GM12878 (cell line): ENCODE measurements around the gene CC2D1B. TPM values are rescaled to one million over a fixed set of nuclear protein-coding genes. Genes with fewer than 3 reads are reported as not detected.

Experiments used
- ATAC-seq: fragments of 200-7000 bp; cut with Tn5 transposase; 3 replicates; pipeline ENCODE4 v1.9.1; 2020; ENCODE audit warnings: mild to moderate bottlenecking, moderate library complexity
- BruUV-seq: library from RNA; stranded (reverse); fragments of 400-500 nt; replicated peaks from 2 replicates; lab custom pipeline; 2021; lab: Mats Ljungman, UMichigan
- CTCF ChIA-PET: fragments of 300-600 bp; sonication (Branson Sonifier 250); formaldehyde crosslinking; extraction: SDS; loops from one replicate; lab custom pipeline; 2021; ENCODE audit warnings: inconsistent platforms; lab: Yijun Ruan, JAX
- POLR2A ChIA-PET: fragments of 350-600 bp; formaldehyde crosslinking; extraction: SDS; loops from one replicate; lab custom pipeline; 2021; ENCODE audit warnings: inconsistent platforms; lab: Charles Lee
- RAD21 ChIA-PET: fragments of 300-600 bp; sonication (Branson Sonifier 250); formaldehyde crosslinking; loops from one replicate; lab custom pipeline; 2023; ENCODE audit warnings: antibody characterized with exemption; ENCODE audit not compliant: unreplicated experiment; lab: Charles Lee
- SMC1A ChIA-PET: fragments of 300-600 bp; sonication (Branson Sonifier 250); formaldehyde crosslinking; loops from one replicate; lab custom pipeline; 2023; ENCODE audit not compliant: unreplicated experiment, uncharacterized antibody; lab: Charles Lee
- DNase-seq: peaks from one replicate; pipeline ENCODE4 v3.0.0-alpha.2; 2011; ENCODE audit warnings: low read depth, low spot score
- FAIRE-seq: peaks from 3 replicates; lab custom pipeline; 2011; peaks lifted over from hg19 to GRCh38; lab: Jason Lieb, UNC
- H2AFZ ChIP-seq: 2 replicates; pipeline ENCODE4 v1.6.0; 2011; ENCODE audit warnings: low read depth, low read length, control low read depth; ENCODE audit not compliant: control insufficient read depth
- H3K27ac ChIP-seq: 2 replicates; pipeline ENCODE4 v1.5.1; 2011; ENCODE audit warnings: control low read depth; ENCODE audit not compliant: control insufficient read depth, insufficient read depth
- H3K27me3 ChIP-seq, 2 experiments: replicated peaks in 1 of 2; 2 replicates each; pipeline versions ENCODE4 v1.6.0 to v1.6.1; 2011; ENCODE audit warnings: low read length in 1 of 2; ENCODE audit not compliant: control insufficient read depth in 2 of 2, insufficient read depth in 2 of 2
- H3K36me3 ChIP-seq, 2 experiments: 2 replicates each; pipeline ENCODE4 v1.5.1; 2011; ENCODE audit warnings: low read length in 1 of 2; ENCODE audit not compliant: control insufficient read depth in 2 of 2, insufficient read depth in 2 of 2
- H3K4me1 ChIP-seq: 2 replicates; pipeline ENCODE4 v1.6.1; 2011; ENCODE audit warnings: mild to moderate bottlenecking, low read length, moderate library complexity, mixed read lengths; ENCODE audit not compliant: control insufficient read depth, insufficient read depth
- H3K4me2 ChIP-seq: 2 replicates; pipeline ENCODE4 v1.6.0; 2011; ENCODE audit warnings: control low read depth; ENCODE audit not compliant: control insufficient read depth, insufficient read depth
- H3K4me3 ChIP-seq: fragments of 200-600 bp; sonication (generic); 2 replicates; pipeline ENCODE4 v1.5.1; 2016
- H3K79me2 ChIP-seq: 2 replicates; pipeline ENCODE4 v1.6.0; 2011; ENCODE audit warnings: low read length; ENCODE audit not compliant: control insufficient read depth, insufficient read depth
- H3K9ac ChIP-seq: 2 replicates; pipeline ENCODE4 v1.8.0; 2011; ENCODE audit warnings: low read length, control low read depth, mixed read lengths; ENCODE audit not compliant: control insufficient read depth, insufficient read depth
- H3K9me3 ChIP-seq: replicated peaks from 3 replicates; pipeline ENCODE4 v1.5.1; 2011; ENCODE audit warnings: mild to moderate bottlenecking, low read length; ENCODE audit not compliant: control insufficient read depth, insufficient read depth
- H4K20me1 ChIP-seq: 2 replicates; pipeline ENCODE4 v1.6.0; 2011; ENCODE audit not compliant: control insufficient read depth, insufficient read depth
- CREB1 ChIP-seq: IDR thresholded peaks from 2 replicates; pipeline ENCODE4 v1.6.1; 2012; ENCODE audit warnings: low read depth, mild to moderate bottlenecking, inconsistent platforms
- DPF2 ChIP-seq: fragments of 450-650 bp; IDR thresholded peaks from 2 replicates; pipeline ENCODE4 v1.6.1; 2017; ENCODE audit warnings: mild to moderate bottlenecking
- POLR2A ChIP-seq: IDR thresholded peaks from 2 replicates; pipeline ENCODE4 v1.6.1; 2011; ENCODE audit warnings: low read depth, mild to moderate bottlenecking, low read length
- TAF1 ChIP-seq: IDR thresholded peaks from 2 replicates; pipeline ENCODE4 v1.6.1; 2011; ENCODE audit warnings: mild to moderate bottlenecking, low read depth, low read length, borderline replicate concordance
- WGBS: methylation state at CpG from one replicate; pipeline ENCODE4 v1.1.6; 2016; ENCODE audit warnings: low lambda C conversion rate; ENCODE audit not compliant: insufficient replicate concordance, insufficient coverage; ENCODE audit errors: missing lambda C conversion rate; 5-methylcytosine and 5-hydroxymethylcytosine counted together
- in situ Hi-C: fragments of 300-500 bp; cut with MboI; formaldehyde crosslinking; loops from 9 replicates; pipeline ENCODE4 v1.14.3; 2018; ENCODE audit warnings: mixed read lengths
- intact Hi-C: fragments of 100-400 bp; cut with micrococcal nuclease; formaldehyde crosslinking; loops from one replicate; pipeline ENCODE4 v1.14.2; 2022; ENCODE audit not compliant: unreplicated experiment
- polyA plus RNA-seq, 11 experiments: library from polyadenylated mRNA; depleted of rRNA in 4 of 11; unstranded in 6 of 11; stranded (reverse) in 5 of 11; fragments of >200 nt; fragmentation: Nextera tagmentation in 4 of 11; fragmentation: Illumina TruSeq in 1 of 11; extraction: Ambion mirVana in 4 of 11; extraction: Trizol in 1 of 11; gene quantifications; 1 replicate in 1 of 11; 2 replicates in 10 of 11; pipeline versions ENCODE4 v1.2.1 to v1.2.3, GENCODE V29; 2011 to 2016; ENCODE audit warnings: inconsistent platforms in 2 of 11, missing spikeins in 2 of 11, low read depth in 1 of 11
- total RNA-seq, 4 experiments: library from RNA; depleted of rRNA in 3 of 4; stranded (reverse); fragments of >200 nt in 3 of 4; fragmentation: Illumina TruSeq in 1 of 4; extraction: Trizol in 1 of 4; gene quantifications; 2 replicates each; pipeline versions ENCODE4 v1.2.1 to v1.2.3, GENCODE V29; 2013 to 2021
- TF ChIP-seq, protein P1 (sequence below): IDR thresholded peaks from 2 replicates; pipeline ENCODE4 v1.6.1; 2012; ENCODE audit warnings: mild to moderate bottlenecking, low read depth, low read length
- TF ChIP-seq, protein P2 (sequence below): IDR thresholded peaks from 2 replicates; pipeline ENCODE4 v1.6.1; 2012; ENCODE audit warnings: low read length, inconsistent platforms

CC2D1B gene
- total and polyA plus RNA-seq, 10 of the 15 experiments (the other 5 are each of a cell fraction or from before 2014, with no cell fraction given) = 0.90 to 29.4 (median 14.5) TPM

GRCh38 chr1:52386458-52386857 lies 20.5 kb upstream of the CC2D1B start:
- peaks cover 26 to 34% of the 10 kb centered on the region in 2 experiments for H3K36me3 ChIP-seq
- TF ChIP-seq DPF2 (no peak), TAF1 (no peak), POLR2A (no peak), CREB1 (no peak)
- TF ChIP-seq, protein P1, sequence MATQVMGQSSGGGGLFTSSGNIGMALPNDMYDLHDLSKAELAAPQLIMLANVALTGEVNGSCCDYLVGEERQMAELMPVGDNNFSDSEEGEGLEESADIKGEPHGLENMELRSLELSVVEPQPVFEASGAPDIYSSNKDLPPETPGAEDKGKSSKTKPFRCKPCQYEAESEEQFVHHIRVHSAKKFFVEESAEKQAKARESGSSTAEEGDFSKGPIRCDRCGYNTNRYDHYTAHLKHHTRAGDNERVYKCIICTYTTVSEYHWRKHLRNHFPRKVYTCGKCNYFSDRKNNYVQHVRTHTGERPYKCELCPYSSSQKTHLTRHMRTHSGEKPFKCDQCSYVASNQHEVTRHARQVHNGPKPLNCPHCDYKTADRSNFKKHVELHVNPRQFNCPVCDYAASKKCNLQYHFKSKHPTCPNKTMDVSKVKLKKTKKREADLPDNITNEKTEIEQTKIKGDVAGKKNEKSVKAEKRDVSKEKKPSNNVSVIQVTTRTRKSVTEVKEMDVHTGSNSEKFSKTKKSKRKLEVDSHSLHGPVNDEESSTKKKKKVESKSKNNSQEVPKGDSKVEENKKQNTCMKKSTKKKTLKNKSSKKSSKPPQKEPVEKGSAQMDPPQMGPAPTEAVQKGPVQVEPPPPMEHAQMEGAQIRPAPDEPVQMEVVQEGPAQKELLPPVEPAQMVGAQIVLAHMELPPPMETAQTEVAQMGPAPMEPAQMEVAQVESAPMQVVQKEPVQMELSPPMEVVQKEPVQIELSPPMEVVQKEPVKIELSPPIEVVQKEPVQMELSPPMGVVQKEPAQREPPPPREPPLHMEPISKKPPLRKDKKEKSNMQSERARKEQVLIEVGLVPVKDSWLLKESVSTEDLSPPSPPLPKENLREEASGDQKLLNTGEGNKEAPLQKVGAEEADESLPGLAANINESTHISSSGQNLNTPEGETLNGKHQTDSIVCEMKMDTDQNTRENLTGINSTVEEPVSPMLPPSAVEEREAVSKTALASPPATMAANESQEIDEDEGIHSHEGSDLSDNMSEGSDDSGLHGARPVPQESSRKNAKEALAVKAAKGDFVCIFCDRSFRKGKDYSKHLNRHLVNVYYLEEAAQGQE = no peak
- TF ChIP-seq, protein P2, sequence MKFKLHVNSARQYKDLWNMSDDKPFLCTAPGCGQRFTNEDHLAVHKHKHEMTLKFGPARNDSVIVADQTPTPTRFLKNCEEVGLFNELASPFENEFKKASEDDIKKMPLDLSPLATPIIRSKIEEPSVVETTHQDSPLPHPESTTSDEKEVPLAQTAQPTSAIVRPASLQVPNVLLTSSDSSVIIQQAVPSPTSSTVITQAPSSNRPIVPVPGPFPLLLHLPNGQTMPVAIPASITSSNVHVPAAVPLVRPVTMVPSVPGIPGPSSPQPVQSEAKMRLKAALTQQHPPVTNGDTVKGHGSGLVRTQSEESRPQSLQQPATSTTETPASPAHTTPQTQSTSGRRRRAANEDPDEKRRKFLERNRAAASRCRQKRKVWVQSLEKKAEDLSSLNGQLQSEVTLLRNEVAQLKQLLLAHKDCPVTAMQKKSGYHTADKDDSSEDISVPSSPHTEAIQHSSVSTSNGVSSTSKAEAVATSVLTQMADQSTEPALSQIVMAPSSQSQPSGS = no peak
- TF ChIP-seq, all 136 proteins: peak for 0
- in situ Hi-C loops (no loop called here), intact Hi-C loops (no loop called here)
- no peak overlapping the region for H3K27ac ChIP-seq
- H3K9me3 ChIP-seq = no peaks in the 10 kb centered on the region
- H4K20me1 ChIP-seq = no peaks in the 10 kb centered on the region
- no peak overlapping the region for H3K9ac ChIP-seq
- ChIA-PET SMC1A (no interaction called here), CTCF (no interaction called here), POLR2A (no interaction called here), RAD21 (no interaction called here)
- no peaks in the 10 kb centered on the region for H3K4me1 ChIP-seq
- ATAC-seq (no peak), FAIRE-seq (no peak), DNase-seq (no peak)
- no peaks in the 10 kb centered on the region for H3K27me3 ChIP-seq
- no TSS peak for BruUV-seq
- H2AFZ ChIP-seq = no peak overlapping the region
- no peaks in the 10 kb centered on the region for H3K79me2 ChIP-seq
- H3K4me2 ChIP-seq = no peak overlapping the region
- H3K4me3 ChIP-seq = no peak overlapping the region
- 93% methylated on average over 5 of the region's 5 CpGs for WGBS
